NCI-H2107 (cell line): ENCODE results near the gene PCDHGA1.

Source experiments
- DNase-seq: peaks from one replicate; lab custom pipeline; 2025; lab: John Stamatoyannopoulos, UW

The PCDHGA1 gene

DNA sequence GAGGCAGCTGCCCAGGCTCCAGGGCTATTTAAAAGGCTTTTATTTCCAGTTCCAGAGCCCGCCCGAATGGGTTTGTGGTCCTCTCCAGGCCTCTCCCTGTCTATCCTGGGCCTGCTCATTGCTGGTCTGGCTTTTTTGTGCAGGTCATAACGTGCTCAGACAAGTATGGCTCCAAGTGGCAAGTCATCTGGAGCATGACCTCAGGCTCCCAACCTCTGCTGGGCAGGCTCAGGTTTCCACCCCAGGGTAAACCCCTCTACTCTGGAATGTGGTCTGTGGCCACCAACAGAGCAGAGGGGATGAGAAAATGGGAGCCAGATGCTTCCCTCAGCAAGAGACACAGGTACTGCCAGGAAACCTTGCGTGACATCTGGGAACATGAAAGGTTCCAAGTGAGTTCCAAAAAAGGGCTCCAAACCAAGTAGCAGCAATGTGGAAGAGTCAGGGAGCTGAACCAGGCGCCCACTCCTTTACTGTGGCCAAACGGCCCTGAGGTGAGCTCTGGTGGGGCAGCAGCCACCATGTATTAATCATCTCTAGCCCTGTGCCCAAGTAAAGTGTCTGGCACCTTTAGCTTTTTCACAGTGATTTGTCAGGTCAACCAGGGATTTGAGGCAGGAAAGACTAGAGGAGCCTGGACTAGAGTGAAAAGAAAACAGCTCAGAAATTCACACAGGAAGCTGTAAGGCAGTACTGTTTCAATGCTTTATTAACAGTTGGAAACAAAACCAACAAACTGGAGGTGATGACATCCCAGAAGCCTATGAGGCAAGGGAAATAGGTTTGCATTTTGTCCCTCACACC lies 184.2 kb downstream of the PCDHGA1 start:
- no peak for DNase-seq

DNA sequence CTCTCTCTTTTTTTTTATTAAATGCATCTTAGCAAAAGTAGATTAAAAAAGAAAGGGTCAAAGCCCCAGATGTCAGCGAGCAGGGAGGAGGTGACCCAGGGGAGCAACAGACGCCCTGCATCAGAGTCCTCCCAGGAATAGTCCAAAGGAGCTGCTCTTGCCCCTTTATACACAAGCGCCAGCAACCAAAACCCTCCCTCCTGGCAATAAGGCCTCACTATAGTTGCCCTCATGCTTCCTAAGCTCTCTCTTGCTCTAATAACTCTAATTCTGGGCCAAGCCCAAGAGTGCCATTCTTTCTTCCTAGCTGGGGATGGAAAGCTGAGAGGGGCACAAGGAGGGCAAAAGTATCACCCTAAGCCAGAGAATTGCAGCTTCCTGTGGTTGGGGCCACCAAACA lies 184.8 kb downstream of the PCDHGA1 start:
- DNase-seq: no peak

DNA sequence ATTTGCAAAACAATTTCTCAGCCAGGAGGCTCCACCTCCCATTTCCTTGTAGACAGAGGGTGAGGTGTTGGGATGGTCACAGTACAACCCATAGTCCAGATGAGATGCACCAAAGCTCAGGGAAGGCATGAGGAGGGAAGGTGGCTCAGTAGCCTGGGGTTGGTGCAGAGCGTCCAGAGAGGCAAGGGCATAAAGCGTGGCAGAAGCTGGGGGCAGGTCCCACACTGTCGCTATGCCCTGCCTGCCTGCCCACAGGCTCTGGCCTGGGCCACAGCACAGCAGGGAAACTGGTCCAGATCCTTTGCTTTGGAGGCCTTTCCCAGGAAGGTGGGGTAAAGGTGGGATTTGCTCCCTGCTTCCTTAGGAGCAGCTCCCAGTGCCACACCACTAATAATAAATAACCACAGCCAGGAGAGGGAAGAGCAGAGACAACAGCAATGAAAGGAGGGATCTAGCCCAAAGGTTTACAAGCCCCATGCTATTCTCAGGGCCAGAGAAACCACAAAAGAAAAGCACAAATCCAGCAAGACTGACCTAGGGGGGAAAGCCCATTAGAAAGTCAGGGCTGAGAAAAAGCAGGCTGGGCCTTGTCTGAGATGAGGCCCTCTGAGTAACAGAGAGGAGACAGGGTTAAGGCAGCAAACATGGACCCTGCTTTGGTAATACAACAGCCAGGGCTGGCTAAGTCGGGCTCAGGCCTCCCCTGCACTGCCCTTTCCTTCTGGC lies 185.8 kb downstream of the PCDHGA1 start:
- no peak for DNase-seq

DNA sequence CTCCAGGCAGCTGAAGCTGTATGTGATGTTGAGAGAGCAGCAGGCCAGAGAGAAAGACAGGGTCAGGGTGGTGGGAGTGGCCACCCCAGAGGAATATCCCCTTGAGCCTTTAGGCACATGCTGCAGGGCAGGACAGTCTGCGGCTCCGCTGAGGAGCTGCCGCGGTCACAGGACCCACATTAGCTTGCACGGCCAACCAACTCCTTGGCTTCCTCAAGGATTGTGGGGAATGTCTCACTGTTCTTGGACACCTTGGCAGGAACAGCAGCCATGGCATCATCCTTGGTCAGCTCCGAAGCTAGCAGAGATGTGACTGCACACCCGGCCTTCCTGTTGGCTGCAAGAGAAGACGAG lies 186.3 kb downstream of the PCDHGA1 start:
- no peak for DNase-seq

DNA sequence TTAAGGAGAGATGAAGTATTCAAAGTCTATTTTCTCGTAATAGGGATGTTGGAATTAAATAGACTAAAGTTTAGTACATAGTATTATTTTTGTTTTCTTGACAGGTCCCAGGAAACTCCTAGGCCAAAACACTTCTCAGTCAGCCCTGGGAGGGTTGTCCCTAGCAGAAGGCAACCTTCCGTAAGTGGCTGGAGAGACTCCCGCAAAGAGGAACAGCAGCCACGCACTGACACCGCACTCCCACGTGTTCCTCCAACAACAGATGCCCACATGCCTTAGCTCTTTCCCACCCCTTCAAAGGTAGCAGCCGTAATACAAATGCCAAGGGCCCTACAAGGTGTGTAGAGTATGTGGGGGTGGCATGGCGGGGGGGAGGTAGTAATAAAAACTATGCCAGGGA lies 187.0 kb downstream of the PCDHGA1 start:
- DNase-seq: no peak

DNA sequence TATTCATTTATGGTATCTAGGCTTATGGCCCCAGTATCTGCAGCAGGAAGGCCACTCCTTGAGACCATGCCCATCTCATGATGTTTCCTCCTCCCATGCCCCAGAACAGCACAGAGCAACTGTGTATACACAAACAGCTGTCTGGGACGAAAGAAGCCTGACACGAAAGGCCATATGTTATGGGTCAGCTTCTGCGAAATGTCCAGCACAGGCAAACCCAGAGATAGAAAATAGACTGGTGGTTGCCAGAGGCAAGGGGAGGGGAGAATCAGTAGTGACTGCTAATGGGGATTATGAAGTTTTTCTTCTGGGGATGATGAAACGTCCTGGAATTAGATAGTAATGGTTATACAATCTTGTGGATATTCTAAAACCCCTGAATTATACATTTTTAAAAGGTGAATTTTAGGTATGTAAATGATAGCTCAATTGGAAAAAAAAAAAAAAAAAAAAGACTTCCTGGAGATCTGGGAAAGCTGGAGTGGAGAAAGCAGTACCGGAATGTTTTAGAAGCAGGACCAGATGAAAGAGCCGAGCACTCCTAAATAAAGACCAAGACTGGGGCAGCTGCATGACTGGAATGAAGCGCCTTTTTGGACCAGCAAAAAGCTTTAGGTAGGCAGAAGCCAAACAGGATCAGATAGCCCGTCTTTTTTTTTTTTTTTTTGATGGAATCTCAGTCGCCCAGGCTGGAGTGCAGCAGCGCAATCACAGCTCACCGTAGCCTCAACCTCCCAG lies 187.7 kb downstream of the PCDHGA1 start:
- DNase-seq: no peak

DNA sequence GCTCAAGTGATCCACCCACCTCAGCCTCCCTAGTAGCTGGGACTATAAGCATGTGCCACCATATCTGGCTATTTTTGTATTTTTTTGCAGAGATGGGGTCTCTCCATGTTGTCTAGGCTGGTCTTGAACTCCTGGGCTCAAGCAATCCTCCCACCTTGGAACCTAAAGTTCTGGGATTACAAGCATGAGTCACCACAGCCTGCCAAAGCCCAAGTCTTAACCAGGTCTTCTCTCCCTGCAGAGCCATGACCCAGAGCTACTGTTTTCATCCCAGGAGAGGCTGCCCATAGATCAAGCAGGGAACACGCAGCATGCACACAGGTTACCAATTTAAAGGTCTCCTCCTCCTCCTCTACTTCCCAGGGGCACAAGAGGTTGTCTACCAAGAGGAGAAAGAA lies 188.3 kb downstream of the PCDHGA1 start:
- DNase-seq: no peak

DNA sequence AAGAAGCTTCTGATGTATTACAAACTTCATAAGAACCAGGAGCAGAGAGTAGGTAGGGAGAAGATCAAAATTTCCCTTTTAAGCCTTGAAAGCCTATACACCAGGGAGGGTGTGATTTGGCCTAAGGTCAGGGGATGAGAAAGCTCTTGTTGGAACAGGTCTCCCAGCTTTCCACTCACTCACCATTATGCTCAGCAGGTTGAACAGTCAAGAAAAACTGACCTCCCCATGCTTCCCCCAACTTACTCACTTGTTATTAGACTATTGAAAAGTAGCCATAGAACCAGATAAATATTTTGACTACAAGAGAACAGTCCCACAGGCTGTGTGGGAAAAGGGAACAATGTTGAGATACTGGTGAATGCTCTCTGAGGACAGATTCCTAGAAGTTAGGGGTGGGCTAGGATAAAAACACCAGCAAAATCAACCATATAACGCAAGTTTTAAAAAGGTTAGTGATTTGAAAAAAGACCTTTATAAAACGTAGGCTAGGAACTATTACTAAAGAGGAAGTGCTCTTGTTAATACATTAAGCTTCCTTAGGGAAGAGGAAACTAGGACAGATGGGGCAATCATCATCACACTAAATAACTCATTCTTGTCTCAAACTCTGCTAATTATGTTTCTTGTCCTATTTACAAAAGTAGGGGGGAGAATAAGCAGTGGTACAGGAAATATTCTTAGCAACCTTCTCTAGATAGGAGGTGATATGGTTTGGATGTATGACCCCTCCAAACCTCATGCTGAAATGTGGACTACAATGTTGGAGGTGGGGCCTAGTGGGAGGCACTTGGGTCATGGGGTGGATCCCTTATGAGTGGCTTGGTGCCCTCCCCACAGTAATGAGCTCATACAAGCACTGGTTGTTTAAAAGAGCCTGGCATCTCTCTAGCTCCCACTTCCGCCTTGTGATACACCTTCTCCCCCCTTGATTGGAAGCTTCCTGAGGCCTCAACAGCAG lies 189.6 kb downstream of the PCDHGA1 start:
- DNase-seq: no peak

DNA sequence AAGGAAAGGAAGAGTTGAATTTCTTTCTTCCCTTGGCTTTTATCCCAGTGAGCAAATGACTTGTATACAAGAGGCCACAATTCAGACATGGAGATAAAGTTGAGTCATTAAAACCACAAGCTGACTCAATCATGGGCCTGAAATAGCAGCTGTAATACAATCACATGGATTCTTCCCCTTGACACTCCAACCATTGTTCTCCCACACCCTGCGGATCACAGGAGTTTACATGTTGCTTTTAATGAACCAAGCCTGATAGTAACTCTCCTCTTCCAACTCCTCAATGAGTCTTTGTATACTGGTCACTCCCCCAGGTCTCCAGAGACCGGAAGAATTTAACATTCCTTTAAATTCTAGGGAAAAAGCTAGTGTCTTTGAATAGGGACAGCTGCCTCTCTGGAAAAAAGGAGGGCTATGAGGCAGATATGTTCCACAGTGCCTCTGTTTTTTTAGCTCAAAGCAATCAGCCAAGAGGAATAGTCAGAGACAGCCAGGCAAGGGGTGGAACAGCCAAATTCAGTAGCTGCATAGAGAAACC lies 191.0 kb downstream of the PCDHGA1 start:
- DNase-seq: peak; percentile 26

DNA sequence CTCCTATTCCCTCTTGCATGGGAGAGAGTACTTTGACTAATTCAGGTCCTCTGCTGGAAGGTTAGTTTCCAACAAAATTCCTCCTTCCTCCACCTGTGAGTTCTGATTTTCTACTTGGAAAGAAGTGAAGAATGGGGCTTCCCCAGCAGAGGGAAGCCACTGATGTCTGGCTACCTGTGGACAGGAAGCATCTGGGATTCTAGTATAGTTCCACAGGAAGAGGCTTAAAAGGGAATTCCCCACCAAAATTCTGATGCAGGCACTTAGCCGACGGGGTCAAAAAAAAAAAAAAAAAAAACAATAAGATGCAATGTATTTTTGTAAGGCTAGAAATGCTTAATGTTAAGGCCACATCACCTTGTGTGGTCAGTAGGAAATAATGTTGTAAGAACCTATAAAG lies 192.0 kb downstream of the PCDHGA1 start:
- no peak for DNase-seq

DNA sequence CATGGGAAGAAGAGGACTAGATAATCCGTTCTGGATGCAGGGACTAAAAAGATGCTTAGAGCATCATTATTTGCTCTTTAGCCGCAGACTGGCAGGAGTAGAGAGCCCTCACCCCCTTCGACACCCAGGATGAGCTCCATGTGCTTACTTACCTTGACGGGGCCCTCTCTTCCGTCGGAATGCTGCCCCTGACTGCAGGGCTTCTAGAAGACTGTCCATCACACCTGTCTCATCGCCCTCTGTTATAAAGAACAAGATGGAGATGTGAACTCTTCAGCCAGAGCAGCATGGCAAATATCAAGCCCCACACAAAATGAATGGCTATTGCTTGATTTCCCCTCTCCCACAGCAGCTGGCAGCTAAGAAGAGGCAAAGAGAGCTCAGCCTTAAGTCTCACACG lies 193.7 kb downstream of the PCDHGA1 start:
- no peak for DNase-seq

DNA sequence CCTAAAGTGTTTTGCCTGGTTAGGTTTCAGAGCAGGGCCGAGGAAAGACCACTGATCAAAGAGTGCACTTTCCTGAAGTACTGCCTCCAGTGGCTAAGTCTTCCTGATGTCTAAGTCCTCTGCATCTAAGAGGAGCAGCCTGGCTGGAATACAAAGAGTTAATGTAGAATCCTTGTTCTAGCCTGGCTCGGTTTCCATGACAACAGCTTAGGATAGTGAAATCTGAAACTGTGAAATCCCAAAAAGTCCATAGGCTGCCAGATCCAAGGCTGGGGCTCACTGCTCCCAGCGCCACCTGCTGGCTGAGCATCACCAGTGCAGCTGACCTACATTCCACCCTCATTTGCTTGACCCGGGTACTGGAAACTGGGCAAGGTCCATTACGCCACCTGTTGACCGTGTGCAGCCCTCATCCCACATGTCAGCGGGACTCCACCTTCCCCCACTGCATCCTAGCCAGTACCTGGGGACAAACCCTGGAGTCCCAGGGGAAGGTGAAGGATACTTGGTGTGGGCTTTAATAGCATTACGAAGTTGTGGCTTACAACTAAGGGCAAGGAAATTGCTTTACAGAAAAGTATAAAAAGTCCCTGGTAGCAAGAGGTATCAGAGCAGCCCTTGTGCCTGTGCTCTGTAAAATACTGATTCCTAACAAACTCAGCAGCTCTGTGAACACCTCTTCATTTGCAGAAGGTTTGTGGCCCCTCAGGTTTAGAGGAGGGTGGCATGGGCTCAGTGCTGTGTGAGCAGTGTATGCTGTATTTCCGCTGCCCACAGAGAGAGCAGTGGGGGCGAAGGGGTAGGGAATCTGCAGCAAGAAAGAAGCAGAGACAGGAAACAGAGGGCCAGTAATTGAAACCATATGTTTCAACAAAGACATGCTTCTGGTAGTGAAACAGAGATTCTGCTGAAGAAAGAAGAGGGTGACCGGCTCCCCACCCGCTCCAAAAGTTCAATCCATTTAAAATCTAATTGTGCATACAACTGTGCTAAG lies 194.6 kb downstream of the PCDHGA1 start:
- DNase-seq: peak; percentile 24

DNA sequence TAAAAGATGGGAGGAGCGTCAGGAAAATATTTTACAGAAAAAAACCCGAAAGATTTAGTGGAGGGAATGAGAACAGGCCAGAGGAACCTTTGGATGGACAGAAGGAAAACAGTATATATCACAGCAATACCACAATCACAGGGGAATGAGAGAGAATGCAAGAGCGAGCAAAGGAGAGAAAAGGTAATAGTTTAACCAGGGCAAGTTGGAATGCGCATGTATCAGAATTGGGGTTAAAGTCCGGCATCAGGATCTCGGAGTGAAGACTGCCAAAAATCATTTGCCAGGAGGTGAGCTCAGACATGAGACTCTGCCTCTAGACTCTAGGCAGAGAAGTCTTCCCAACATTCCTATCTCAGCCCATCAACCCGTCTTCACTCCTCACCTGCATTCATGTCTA lies 195.3 kb downstream of the PCDHGA1 start:
- no peak for DNase-seq

DNA sequence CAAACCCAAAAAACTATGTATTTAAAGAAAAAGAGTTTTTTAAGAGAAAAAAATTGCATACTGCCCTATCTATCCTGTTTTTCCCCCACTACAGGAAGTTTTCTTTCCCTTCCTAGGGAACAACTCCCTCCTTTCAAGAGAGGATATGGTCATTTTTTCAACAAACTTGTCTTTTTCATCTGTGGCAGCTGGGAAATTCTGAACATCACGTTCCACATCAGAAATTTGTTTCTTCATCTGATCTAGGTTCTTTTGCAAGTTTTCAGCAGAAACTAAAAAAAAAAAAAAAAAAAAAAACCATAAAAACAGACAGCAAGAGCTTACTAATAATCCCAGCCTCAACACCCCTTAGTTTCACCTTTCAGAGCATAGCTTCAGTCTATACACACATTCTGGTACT lies 197.1 kb downstream of the PCDHGA1 start:
- DNase-seq: no peak

DNA sequence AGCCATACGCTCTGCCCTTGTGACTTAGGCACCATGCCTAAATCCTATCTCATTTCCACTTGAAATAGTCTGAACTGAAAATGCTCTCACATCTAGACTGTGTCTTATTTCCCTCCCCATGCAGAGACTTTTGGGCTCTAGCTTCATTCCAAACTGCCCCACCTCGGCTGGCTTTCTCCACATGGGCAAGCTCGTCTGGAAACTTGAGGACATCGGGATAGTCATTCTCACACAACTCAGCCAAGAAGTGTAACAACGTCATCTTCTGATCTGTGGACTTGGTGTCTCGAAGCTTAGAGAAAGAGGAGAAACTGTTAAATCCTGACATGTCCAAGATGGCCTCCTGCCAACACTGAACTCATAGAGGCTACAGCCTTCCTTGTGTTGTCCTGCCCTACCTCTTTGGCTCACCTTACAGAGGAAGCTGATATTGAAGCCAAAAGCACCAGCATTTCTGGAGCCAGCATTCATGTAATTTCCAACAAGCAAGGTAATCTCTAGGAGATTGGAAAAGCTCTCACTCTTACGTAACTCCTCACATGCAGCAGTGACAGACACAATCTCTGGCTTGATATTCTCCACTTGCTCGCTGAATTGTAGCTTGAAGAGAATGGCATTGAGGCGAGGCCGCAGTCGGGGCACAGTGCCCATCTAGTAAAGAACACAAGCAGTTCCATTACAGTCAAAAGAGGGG lies 198.1 kb downstream of the PCDHGA1 start:
- no peak for DNase-seq

DNA sequence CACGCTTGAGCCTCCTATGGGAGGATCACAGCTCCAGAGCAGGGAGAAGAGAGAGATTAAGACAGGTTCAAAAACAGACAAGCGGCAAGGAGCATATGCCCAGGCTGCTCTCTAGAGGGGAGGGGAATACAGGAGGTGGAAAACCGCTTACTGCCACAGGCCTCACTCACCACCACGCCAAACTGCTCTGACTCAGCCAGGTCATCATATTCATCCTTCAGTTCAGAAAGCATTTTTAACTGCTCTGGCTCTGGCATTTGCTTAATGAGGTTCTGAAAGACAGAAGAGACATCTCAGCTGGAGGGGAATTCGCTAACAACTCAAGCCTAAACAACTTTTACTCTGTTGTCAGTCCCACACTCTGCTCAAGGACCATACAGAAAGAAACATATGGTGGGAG lies 198.7 kb downstream of the PCDHGA1 start:
- no peak for DNase-seq

DNA sequence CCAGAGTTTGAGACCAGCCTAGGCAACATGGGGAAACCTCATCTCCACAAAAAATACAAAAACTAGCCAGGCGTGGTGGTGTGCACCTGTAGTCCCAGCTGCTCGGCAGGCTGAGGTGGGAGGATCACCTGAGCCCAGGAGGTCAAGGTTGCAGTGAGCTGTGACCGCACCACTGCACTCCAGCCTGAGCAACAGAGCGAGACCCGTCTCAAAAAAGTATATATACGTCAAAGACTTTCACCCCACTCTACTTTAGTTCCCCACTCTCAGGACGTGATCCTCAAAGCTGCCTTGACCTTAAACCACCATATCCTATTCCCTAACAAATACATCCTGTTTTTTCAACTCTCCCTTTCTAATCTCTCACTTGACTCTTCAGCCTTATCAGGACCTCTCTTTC lies 199.6 kb downstream of the PCDHGA1 start:
- DNase-seq: no peak

DNA sequence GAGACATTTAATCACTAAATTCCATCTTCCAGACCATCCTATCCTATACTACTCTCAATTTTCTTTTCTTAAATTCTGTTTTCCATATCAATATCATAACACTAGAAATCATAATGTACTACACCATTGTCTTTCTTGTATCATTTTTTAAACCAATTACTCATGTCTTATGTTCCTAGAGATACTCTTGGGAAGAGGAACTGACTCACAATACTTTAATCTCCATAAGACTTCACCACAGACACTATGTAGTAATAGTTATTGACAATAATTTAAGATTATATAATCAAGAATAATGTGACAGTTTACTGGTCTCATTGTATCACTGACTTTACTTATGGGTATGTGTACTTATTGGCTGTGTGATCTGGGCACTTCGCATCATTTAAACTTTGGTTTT lies 202.4 kb downstream of the PCDHGA1 start:
- DNase-seq: no peak

DNA sequence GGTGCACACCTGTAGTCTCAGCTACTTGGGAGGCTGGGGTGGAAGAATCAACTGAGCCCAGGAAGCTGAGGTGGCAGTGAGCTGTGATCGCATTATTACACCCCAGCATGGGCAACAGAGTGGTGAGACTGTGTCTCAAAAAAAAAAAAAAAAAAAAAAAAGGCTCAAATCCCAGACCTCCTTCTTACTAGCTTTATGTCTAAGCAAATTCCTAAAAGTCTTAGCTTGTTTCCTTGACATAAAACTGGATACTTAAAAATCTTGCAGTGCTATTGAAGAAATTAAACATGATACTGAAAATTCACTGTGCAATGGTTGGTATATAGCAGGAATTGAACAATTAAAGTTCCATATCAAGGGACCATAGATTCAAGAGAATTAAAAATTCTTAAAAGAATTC lies 203.6 kb downstream of the PCDHGA1 start:
- no peak for DNase-seq
